GM23248 (cell line): Measurements from ENCODE around the gene CES3.

Source experiments
- EZH2 ChIP-seq: fragments of 200-600 bp; sonication (generic); IDR thresholded peaks from 2 replicates; pipeline ENCODE4 v1.6.1; 2018; ENCODE audit warnings: antibody characterized with exemption, mild to moderate bottlenecking; ENCODE audit not compliant: insufficient read depth, poor library complexity, severe bottlenecking
- EZH2phosphoT487 ChIP-seq: fragments of 200-600 bp; sonication (generic); IDR thresholded peaks from 2 replicates; pipeline ENCODE4 v1.6.1; 2018; ENCODE audit warnings: antibody characterized with exemption, moderate library complexity, mild to moderate bottlenecking, low read depth; ENCODE audit not compliant: insufficient read depth

DNA sequence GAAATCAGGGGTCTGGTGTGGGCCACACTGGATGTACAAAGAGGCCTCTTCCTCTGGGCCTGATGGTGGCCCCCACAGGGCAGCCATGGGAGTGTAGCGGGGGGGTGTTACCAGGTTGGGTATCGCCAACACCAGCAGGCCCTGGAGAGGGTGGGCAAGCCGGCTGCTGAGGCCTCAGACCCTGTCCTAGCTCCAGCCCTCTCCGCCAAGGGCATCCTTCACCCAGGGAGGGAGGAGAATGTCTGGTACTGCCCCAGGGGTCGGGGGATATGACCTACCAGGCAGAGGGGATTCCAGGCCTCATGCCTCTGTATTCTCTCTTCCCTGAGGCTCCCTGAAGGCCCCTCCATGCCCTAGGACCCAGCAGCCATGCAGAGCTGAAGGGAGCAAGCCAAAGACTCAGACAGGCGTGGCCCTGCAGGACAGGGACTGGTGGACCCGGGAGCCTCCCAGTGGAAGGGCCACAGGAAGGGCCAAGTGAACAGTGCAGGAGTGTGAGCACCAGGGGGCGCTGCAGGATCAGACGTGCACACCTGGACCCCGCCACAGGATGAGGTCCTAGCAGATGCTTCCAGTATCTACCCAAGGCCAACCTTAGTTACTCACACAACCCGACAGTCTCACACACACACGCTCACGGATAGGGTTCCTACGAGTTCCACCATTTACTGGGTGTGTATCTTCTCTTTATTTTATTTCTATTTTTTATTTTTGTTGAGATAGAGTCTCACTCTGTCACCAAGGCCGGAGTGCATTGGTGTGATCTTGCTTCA is 16.5 kb downstream of the CES3 start:
- no peak for TF ChIP-seq EZH2
- no peak for TF ChIP-seq EZH2phosphoT487
